M059J (cell line): Measurements from ENCODE around the gene TNFRSF1A. TPM values are rescaled to one million over a fixed set of nuclear protein-coding genes. Genes with fewer than 3 reads are reported as not detected.

Source experiments
- DNase-seq: peaks from one replicate; pipeline ENCODE4 v3.0.0-alpha.2; 2012; ENCODE audit warnings: low read depth
- total RNA-seq: library from RNA; depleted of rRNA; stranded (reverse); fragments of >200 nt; shearing (Covaris generic); gene quantifications from 2 replicates; pipeline ENCODE4 v1.2.3, GENCODE V29; 2014

The TNFRSF1A gene
- total RNA-seq, 1 experiment from 2014 or later, result 233 TPM

DNA sequence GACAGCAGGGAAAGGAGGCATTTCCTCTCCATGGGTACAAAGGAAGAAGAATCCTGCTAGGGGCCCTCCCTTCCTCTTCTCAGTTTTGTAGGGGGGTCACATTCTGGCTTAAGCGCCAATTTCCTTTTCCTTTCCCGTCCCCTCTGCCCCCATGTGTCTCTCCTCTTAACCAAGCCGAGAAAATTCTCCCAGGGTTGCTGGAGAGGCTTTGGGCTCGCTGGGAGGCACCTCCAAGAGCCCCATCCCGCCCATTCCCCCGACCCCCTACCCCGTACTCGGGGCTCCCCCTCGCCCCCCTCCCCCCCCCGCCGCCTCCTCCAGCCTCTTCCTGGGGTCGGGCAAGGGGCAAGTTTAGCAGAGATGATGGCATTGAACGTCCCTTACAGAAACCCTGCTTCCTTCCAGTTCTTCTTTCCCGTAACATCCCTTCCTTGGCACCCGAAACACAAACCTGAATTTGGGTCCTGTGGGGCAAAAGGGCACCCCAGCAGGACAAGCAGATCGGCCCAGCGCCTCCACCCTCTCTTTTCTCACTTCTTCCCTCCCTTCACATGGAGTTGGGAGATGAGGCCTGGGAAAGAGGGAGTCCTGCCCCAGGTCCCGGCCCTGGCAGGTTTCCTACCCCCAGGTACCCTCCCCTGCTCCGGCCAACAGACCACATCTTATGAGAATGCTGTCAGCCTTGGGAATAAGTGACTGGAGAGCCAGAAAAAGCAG lies 17.7 kb downstream of the TNFRSF1A start:
- DNase-seq, result no peak

GRCh38 chr12:6323340-6323994 lies 18.4 kb downstream of the TNFRSF1A start:
- DNase-seq, result peak; percentile 95

- DNase-seq, result no peak
Observed at GRCh38 chr12:6322969-6323339, 18.9 kb downstream of the TNFRSF1A start.

DNA sequence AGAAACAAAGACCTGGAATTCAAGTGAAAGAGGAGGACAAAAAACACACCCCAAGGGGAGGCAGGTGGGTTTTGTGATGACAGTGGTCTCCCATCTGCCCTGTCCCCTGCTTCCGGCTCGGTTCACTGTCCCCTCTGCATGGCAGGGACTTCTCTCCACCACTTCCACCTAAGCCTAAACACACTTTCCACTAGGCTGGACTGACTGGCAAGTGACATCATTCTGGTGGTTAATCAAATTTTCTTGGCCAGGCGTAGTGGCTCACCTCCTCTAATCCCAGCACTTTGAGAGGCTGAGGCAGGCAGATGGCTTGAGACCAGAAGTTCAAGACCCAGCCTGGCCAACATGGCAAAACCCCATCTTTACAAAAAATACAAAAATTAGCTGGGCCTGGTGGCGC lies 19.5 kb downstream of the TNFRSF1A start:
- peak; percentile 55 for DNase-seq

- DNase-seq, result no peak
Observed at GRCh38 chr12:6321905-6322304, 20.0 kb downstream of the TNFRSF1A start.

GRCh38 chr12:6319446-6319845 lies 22.4 kb downstream of the TNFRSF1A start:
- DNase-seq, result no peak

GRCh38 chr12:6318440-6318879 lies 23.4 kb downstream of the TNFRSF1A start:
- DNase-seq, result no peak

- no peak for DNase-seq
Observed at GRCh38 chr12:6317693-6318439, 24.0 kb downstream of the TNFRSF1A start.

- DNase-seq, result no peak
Observed at GRCh38 chr12:6316921-6317692, 24.8 kb downstream of the TNFRSF1A start.

DNA sequence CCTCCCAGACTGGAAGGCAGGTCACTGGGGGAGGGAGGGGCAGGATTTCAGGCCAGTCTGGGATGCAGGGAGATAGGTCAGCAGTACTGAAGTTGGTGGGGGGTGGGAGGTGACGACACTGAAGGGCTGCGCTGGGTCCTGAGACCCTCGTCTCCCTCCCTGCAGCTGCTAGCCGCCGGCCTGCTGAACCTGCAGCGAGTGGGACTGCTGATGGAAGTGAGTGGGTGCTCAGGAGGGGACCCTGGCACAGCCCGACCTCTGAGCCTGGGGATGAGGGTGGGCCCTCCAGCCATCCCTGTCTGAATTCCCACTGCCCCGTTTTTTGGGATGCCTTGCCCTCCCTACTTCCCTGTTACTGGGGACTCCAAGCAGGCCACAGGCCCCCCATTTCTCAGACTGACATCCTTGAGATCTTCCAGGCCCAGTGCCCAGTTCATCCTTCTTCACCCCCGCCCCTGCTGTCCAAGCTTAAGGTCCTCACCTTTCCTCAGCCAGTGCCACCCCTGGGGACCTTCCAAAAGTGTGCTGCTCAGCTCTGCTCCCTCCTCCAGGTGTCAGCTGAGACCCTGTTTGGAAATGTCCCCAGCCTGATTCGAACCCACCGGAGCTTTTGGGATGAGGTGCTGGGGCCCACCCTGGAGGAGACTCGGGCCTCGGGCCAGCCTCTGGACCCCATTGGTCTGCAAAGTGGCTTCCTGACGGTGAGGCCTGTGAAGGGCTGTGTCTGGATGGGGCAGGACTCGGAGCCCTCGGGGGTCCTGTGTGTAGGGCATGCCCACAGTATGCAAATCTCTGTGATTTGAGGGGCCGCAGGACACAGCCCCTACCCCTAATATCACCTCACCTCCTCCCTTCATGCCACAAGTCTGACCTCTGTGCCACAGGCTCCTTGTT lies 25.9 kb downstream of the TNFRSF1A start:
- DNase-seq, result no peak

DNA sequence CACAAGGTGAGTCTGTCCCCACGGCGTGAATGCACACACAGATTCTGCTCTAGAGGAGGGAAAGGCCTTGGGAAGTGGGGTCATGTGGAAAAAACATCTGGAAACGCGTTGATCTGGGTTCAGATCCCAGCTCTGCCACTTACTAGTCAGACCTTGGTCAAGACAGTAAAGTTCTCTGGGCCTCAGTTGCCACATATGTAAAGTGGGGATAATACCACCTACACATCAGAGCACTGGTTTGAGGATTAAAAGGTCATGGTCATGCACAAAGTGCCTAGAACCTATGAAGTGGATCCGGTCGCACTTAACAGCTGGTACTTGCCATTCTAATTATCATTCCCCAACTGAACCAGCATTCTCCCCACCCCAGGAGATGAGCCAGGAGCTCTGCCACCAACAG lies 26.7 kb downstream of the TNFRSF1A start:
- DNase-seq, result no peak

DNA sequence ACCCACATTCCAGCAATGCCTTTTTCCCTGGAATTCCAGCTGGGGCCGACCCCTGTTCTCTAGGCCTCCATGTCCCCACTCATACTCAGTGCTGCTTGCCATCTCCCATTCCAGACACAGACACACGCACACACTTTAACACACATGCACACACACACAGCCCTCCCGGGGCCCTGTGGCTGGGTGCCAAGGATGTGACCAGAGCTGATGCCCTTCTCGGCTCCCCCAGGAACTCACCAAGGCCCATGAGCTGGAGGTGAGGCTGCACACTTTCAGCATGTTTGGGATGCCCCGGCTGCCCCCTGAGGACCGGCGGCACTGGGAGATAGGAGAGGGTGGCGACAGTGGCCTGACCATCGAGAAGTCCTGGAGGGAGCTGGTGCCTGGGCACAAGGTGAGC lies 27.1 kb downstream of the TNFRSF1A start:
- no peak for DNase-seq

DNA sequence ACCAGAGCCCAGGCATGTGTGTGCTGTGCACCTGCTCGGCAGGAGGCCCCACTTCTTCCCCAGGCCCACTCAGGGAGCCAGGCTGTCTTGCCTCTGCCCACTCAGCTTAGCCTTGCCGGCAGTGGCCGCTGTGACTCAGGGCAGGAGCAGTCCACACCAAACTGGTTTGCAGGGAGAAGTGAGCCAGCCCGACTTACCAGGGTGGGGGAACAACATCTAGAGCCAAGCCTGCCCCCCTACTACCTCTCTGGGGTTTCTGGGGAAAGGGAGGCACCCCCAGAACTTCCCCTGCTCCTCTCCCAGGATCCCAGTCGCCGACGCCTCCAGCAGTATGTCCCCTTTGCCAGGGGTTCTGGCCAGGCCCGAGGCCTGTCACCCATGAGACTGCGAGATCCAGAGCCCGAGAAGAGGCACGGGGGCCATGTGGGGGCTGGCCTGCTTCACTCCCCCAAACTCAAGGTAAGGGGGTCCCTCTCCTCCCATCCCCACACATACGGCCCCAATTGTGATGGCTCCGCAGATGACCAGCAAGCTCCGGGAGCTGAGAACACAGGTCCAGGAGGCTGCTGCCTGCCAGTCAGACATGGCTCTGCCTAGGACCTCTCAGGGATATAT lies 28.4 kb downstream of the TNFRSF1A start:
- DNase-seq, result no peak

DNA sequence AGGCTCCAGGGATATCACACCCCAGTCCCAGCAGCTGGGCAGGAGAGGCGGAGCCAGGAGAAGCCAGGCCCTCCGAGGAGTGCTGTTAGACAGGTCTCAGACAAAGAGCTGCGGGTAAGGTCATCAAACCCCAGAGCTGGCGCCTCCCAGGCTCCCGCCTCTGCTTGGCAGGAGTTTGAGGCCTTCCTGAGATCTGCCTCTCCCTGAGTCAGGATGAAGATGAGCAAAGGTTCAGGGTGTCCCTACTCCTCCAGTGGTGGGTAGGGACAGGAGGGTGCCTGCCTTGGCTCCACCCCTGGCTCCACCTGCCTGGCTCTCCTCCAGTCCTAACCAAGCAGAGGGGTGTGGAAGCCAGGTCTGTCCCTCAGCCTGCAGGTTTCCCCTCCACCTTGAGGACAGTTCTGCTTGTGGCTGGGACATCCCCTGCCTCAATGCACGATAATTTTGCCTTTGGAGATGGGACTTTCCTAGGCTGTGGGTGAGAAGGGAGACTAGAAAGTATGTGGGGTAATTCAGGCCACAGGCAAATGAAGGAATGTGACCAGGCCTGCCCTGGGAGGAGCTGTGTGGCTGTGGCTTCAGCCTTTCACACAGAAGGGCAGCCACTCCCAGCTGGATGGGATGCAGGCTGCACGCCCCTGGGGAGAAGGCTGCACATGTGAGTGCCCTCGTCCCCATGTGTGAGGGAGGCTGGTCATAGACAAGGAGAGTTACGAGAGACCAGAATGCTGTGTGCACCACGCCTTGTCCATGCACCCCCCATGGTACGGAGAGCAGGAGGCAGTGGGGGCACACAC lies 29.1 kb downstream of the TNFRSF1A start:
- no peak for DNase-seq

DNA sequence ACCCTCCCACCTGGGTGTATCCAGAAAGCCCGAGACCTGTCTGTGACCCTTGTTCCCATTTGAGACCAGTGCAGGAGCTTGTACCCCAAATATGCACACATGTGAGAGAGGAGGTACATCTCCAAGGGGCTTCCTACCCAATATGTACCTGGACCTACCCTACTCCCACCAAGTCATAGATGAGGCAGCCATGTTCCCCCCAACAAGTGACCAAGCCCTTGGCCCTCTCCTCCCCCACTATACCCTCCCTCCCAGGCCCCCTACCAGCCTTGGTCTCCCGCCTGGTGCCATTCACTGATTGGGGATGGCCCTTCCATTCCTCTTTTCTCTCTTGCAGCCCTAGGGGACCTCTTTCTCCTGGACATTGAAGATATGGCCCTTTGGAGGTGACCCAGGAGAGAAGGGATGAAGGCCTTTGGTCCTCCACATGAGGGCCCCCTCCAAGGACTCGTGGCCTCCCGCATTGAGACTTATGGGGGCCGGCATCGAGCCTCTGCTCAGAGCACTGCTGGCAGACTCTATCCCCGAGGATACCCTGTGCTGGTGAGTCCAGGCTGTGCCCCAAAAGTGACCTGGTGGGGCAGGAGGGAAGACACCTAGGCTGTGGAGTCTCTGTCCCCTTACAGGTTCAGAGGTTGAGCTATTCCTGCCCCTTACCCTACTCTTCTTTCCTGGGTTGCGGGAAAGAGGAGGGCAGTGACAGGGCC lies 29.9 kb downstream of the TNFRSF1A start:
- no peak for DNase-seq

- DNase-seq, result no peak
Observed at GRCh38 chr12:6310771-6311610, 30.9 kb downstream of the TNFRSF1A start.

DNA sequence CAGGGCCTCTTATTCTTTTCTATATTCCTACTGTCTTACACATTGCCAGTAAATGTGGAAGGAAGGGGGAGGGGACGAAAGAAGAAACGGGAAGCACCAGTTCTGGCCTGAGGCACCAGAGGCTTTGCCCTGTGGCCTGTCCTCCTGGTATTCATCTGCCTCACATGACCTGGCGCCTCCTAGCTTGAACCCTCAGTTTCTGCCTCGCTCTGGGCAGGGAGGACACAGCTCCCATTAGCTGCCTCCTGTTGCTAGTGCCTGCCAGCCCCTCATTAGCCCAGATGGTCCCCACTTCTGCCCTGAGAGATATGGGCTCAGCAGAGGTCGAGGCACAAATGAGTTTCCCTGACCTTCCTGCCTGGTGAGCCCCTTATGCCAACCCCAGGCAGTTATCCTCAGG lies 34.3 kb downstream of the TNFRSF1A start:
- no peak for DNase-seq

DNA sequence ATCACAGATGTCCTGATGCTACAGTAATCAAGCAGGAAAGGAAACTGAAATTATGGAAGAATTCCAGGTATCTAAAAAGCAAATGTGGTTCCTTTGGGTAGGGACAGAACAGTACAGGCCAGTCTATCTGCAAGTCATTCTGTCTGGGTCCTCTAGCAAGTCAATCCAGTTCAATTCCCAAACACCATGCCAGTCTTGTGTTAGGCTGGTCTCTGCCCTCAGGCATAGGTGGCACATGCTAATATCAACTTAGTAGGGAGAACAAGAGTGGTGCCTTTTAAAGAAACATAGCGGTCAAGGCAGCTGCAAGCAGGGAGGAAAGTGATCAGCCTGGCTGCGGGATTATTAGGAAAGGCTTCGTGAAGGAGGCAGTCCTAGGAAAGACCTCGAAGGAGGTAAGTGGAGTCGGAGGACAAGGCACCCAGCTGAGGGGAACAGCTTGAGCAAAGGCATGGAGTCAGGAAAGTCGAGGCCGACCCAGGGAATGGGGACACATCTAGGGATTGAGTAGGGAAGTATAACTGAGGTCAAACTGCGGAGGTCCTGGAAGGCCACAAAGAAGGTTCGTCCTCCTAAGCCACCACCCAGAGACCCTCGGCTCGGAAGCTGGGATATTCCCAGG lies 35.2 kb downstream of the TNFRSF1A start:
- DNase-seq, result no peak
